ENCODE data around the gene PDXK.

Gene PDXK

GRCh38 chr21:43741423-43742096, 22.6 kb downstream of the PDXK start:
- DNase-seq (ENCODE audit: low read depth in 2 of 2), result no peak

- no peak for DNase-seq (ENCODE audit: low read depth in 2 of 2)
These were observed 25.0 kb downstream of the PDXK start for GRCh38 chr21:43743947-43744346.

GRCh38 chr21:43744725-43745124, 25.8 kb downstream of the PDXK start:
- no peak for DNase-seq (ENCODE audit: low read depth in 2 of 2)

GRCh38 chr21:43745772-43746517, 27.0 kb downstream of the PDXK start:
- no peak for DNase-seq (ENCODE audit: low read depth in 2 of 2)

GRCh38 chr21:43748622-43749021, 29.7 kb downstream of the PDXK start:
- no peak for DNase-seq (ENCODE audit: low read depth in 2 of 2)

GRCh38 chr21:43749651-43750262, 30.8 kb downstream of the PDXK start:
- no peak for DNase-seq (ENCODE audit: low read depth in 2 of 2)

GRCh38 chr21:43750339-43751033, 31.6 kb downstream of the PDXK start:
- no peak for DNase-seq (ENCODE audit: low read depth in 2 of 2)

GRCh38 chr21:43751955-43752591, 33.1 kb downstream of the PDXK start:
- DNase-seq (ENCODE audit: low read depth in 2 of 2), result no peak

GRCh38 chr21:43752758-43753438, 34.0 kb downstream of the PDXK start:
- no peak for DNase-seq (ENCODE audit: low read depth in 2 of 2)

GRCh38 chr21:43753439-43753799, 34.5 kb downstream of the PDXK start:
- DNase-seq (ENCODE audit: low read depth in 2 of 2), result no peak

- DNase-seq (ENCODE audit: low read depth in 2 of 2), result no peak
These were observed 36.2 kb downstream of the PDXK start for GRCh38 chr21:43754948-43755781.

GRCh38 chr21:43755820-43756594, 37.1 kb downstream of the PDXK start:
- DNase-seq (ENCODE audit: low read depth in 2 of 2), result no peak

GRCh38 chr21:43757601-43758000, 38.7 kb downstream of the PDXK start:
- no peak for DNase-seq (ENCODE audit: low read depth in 2 of 2)

GRCh38 chr21:43758111-43758641, 39.2 kb downstream of the PDXK start:
- no peak for DNase-seq (ENCODE audit: low read depth in 2 of 2)

GRCh38 chr21:43758811-43759210, 39.9 kb downstream of the PDXK start:
- no peak for DNase-seq (ENCODE audit: low read depth in 2 of 2)

- DNase-seq (ENCODE audit: low read depth in 2 of 2), result no peak
These were observed 40.7 kb downstream of the PDXK start for GRCh38 chr21:43759651-43760050.

- no peak for DNase-seq (ENCODE audit: low read depth in 2 of 2)
These were observed 41.5 kb downstream of the PDXK start for GRCh38 chr21:43760391-43760958.

GRCh38 chr21:43761886-43762285, 43.0 kb downstream of the PDXK start:
- no peak for DNase-seq (ENCODE audit: low read depth in 2 of 2)
